ENCODE measurements around the gene ERMARD. TPM values are rescaled to one million over a fixed set of nuclear protein-coding genes. Genes with fewer than 3 reads are reported as not detected.

The ERMARD gene
- total RNA-seq, 2 experiments from 2014 or later: 23.2 to 42.3 TPM

- no peaks in the 10 kb centered on the region for H4K20me1 ChIP-seq (ENCODE audit: insufficient read depth, low read length)
- H3K4me3 ChIP-seq (ENCODE audit: low read depth, low read length, poor library complexity, severe bottlenecking): no peak overlapping the region
- H3K9me2 ChIP-seq (ENCODE audit: insufficient read depth, low read length): no peaks in the 10 kb centered on the region
- no peaks in the 10 kb centered on the region for H3K79me2 ChIP-seq (ENCODE audit: insufficient read depth, low read depth, low read length)
- H3K36me3 ChIP-seq (ENCODE audit: insufficient read depth, low read length): no peaks in the 10 kb centered on the region
- no peak for DNase-seq (ENCODE audit: low spot score)
- no peak for TF ChIP-seq CTCF (conservative IDR thresholded peaks at IDR 0.05; ENCODE audit: low read length)
- TF ChIP-seq EZH2phosphoT487 (IDR thresholded peaks at IDR 0.05; ENCODE audit: borderline replicate concordance, low read depth, low read length): no peak
- H3K4me1 ChIP-seq (ENCODE audit: insufficient read depth, low read length, poor library complexity, severe bottlenecking): peaks cover 13% of the 10 kb centered on the region
- intact Hi-C loops (cut with micrococcal nuclease; ENCODE audit: unreplicated experiment): no loop called here
- H2AFZ ChIP-seq (ENCODE audit: low read length): no peak overlapping the region
- H3K9me3 ChIP-seq (ENCODE audit: low read length): no peaks in the 10 kb centered on the region
- ChIA-PET CTCF (ENCODE audit: unreplicated experiment) (interaction anchor here (1.0 kb wide), 1 partner anchor 11 kb away, joined by 3 read pairs; no protein-coding TSS in a partner anchor), POLR2A (interaction anchor here (0.6 kb wide), 1 partner anchor 1768 kb away, joined by 5 read pairs; no protein-coding TSS in a partner anchor)
- no peak overlapping the region for H3K27ac ChIP-seq (ENCODE audit: low read depth, low read length, poor library complexity, severe bottlenecking)
- no peak overlapping the region for H3K4me2 ChIP-seq (ENCODE audit: low read length)
- no TSS peak for BruUV-seq (replicated peaks)
These were observed 50.2 kb downstream of the ERMARD start for GRCh38 chr6:169801396-169802160.

GRCh38 chr6:169802790-169803189 lies 51.4 kb downstream of the ERMARD start:
- intact Hi-C loops (cut with micrococcal nuclease; ENCODE audit: unreplicated experiment): no loop called here
- peak; percentile 27 for DNase-seq (ENCODE audit: low spot score)
- H3K4me1 ChIP-seq (ENCODE audit: insufficient read depth, low read length, poor library complexity, severe bottlenecking): peaks cover 13% of the 10 kb centered on the region
- CTCF ChIA-PET (ENCODE audit: unreplicated experiment): interaction anchor here (0.6 to 2.6 kb wide), 4 partner anchors 8 to 288 kb away, joined by 3 to 26 read pairs (median 6); no protein-coding TSS in a partner anchor
- TF ChIP-seq EZH2phosphoT487 (IDR thresholded peaks at IDR 0.05; ENCODE audit: borderline replicate concordance, low read depth, low read length): no peak
- TF ChIP-seq CTCF (conservative IDR thresholded peaks at IDR 0.05; ENCODE audit: low read length): no peak
- H3K9me3 ChIP-seq (ENCODE audit: low read length): no peaks in the 10 kb centered on the region
- peak overlapping the region; percentile 81 for H2AFZ ChIP-seq (ENCODE audit: low read length)
- H3K79me2 ChIP-seq (ENCODE audit: insufficient read depth, low read depth, low read length): no peaks in the 10 kb centered on the region
- POLR2A ChIA-PET: interaction anchor here (0.7 to 4.0 kb wide), 14 partner anchors 8 to 1573 kb away, joined by 3 to 22 read pairs (median 4); no protein-coding TSS in a partner anchor
- H3K36me3 ChIP-seq (ENCODE audit: insufficient read depth, low read length): no peaks in the 10 kb centered on the region
- no peaks in the 10 kb centered on the region for H3K9me2 ChIP-seq (ENCODE audit: insufficient read depth, low read length)
- no peaks in the 10 kb centered on the region for H4K20me1 ChIP-seq (ENCODE audit: insufficient read depth, low read length)
- no peak overlapping the region for H3K4me3 ChIP-seq (ENCODE audit: low read depth, low read length, poor library complexity, severe bottlenecking)
- H3K27ac ChIP-seq (ENCODE audit: low read depth, low read length, poor library complexity, severe bottlenecking): no peak overlapping the region
- no TSS peak for BruUV-seq (replicated peaks)
- peak overlapping the region; percentile 31 for H3K4me2 ChIP-seq (ENCODE audit: low read length)
